ENCODE measurements around the gene SERPINA9.
A peak's percentile ranks its signal among the peaks of the same experiment; 100 is the strongest.
"Not testable (repeated sequence)": the region's sequence is repeated elsewhere in the genome, so short reads cannot be mapped to it uniquely, and the experiment has no call there.

The SERPINA9 gene

DNA sequence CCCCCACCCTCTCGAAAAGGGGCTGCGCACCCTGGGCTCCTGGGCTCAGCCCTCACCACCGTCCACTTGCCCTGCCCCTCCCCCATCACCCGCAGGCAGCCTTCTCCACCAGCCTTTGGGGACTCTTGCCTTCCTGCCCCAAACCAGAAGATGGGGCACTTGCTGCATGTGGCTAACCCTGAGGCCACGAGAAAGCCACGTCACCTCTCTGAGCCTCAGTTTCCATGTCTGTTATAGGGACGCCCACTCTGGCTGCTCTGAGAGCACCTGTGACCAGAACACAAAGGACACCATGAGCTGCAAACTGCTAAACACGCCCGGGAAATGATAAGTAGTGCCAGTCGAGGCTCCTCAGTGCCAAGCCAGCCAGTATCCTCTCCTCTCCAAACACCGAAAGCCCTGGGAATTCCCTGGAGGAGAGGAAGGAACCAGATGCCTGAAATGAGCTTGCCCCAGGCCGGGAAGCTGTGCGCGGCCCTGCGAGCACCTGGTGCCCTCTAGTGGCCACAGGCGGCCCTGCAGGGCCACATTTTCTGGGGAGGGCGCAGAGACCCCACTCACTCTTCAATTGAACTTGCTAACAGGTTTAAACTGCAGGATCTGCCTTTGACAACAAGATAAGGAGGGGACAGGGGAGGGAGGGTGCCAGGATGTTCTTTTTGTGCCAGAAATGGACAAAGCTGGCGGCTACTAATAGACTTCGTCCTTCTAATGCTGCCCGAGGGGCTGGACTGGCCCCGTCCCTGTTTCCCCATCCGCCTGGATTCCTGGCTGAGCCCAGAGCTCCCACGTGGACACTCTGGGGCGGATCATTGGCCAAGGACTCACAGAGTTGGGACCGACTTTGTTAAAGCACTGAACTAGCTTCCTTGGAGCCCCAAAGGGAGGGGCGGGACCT is 10.2 kb upstream of the SERPINA9 start:
- peak; percentile 13 to 37 for DNase-seq (ENCODE audit: low read depth in 2 of 2)

GRCh38 chr14:94484481-94484880 is 8.5 kb upstream of the SERPINA9 start:
- DNase-seq (ENCODE audit: low read depth in 2 of 2), result no peak

DNA sequence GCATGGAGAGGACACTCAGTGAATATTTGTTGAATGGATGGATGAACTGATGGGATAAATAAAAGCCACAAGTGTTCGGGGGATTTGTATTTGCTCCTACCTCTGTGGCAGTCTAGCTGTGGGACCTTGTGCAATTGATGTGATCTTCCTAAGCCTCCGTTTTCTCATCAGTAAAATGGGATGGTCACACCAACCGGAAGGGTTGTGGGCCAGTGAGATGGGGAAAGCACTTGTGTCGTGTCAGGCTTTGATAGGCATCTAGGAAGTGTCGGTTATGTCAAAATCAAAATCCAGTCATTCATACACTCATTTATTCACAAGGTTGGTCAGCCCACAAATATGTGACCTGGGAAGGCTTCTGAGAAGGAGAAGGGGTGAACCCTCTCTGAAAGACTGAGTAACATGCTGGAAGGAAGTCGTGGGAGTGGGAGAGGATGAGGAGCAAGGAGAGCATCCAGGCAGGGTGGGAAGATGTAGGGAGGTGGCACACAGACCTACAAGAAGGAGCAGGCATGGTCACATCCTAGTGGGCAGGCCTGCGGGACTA is 7.8 kb upstream of the SERPINA9 start:
- no peak for DNase-seq (ENCODE audit: low read depth in 2 of 2)

GRCh38 chr14:94483071-94483451 is 7.1 kb upstream of the SERPINA9 start:
- DNase-seq (ENCODE audit: low read depth in 2 of 2), result no peak

DNA sequence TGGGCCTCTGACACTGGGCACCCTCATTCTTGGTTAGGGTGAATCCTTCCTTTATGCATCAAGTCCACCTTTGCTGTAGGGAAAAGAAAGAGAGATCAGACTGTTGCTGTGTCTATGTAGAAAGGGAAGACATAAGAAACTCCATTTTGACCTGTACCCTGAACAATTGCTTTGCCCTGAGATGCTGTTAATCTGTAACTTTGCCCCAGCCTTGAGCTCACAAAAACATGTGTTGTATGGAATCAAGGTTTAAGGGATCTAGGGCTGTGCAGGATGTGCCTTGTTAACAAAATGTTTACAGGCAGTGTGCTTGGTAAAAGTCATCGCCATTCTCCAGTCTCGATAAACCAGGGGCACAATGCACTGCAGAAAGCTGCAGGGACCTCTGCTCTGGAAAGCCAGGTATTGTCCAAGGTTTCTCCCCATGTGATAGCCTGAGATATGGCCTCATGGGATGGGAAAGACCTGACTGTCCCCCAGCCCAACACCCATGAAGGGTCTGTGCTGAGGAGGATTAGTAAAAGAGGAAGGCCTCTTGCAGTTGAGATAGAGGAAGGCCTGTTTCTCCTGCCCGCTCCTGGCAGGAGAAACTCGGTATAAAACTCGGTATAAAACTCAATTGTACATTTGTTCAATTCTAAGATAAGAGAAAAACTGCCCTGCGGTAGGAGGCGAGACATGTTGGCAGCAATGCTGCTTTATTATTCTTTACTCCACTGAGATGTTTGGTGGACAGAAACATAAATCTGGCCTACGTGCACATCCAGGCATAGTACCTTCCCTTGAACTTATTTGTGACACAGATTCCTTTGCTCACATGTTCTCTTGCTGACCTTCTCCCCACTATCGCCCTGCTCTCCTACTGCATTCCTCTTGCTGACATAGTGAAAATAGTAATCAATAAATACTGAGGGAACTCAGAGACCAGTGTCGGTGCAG is 6.4 kb upstream of the SERPINA9 start:
- not testable (repeated sequence) for DNase-seq (ENCODE audit: low read depth in 2 of 2)

DNA sequence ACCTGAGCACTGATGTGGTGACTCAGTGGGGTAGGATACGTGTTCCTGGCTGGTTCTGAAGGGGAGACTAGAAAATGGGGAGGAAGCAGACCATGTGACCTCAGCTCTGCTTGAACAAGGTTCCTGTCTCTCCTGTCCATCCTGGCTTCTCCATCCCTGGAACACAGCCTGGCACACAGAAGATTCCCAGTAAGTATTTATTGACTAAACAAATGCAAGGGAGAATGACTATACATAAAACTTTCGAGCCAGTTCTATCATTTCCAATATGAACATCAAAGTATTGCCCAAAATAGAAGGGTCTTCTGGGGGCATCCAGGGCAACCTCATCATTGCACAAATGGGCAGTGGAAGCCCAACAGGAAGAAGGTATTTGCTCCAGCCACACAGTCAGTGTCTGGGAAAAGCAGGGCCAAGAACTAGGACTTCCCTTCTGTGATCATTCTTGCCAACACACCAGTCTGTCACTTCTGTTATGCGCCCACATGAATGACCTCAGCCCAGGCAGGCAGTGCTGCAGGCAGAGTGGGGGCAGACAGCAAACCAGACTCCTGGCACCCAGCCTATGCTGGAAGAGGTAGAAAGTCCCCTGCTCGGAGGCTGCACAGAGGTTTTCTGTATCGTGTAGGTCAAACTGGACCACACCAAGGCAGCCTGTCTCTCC is 5.6 kb upstream of the SERPINA9 start:
- no peak for DNase-seq (ENCODE audit: low read depth in 2 of 2)

- no peak for DNase-seq (ENCODE audit: low read depth in 2 of 2)
These were observed 4.8 kb upstream of the SERPINA9 start for GRCh38 chr14:94480809-94481208.

DNA sequence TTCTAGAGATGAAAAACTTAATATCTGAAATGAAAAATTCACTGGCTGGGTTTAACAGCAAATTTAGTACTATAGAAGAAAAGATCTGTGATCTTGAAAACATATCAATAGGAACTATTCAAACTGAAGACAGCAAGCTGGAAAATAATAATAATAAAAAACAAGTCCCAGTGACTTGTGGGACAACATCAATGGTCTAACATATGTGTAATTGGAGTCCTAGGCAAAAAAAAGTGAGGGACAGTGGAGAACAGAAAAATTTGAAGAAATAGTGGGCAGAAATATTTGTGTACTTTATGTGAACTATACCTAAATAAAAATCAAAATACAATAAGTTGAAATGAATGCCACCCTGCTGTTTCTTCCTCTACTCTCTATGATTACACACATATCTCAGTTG is 2.4 kb upstream of the SERPINA9 start:
- DNase-seq (ENCODE audit: low read depth in 2 of 2), result no peak

DNA sequence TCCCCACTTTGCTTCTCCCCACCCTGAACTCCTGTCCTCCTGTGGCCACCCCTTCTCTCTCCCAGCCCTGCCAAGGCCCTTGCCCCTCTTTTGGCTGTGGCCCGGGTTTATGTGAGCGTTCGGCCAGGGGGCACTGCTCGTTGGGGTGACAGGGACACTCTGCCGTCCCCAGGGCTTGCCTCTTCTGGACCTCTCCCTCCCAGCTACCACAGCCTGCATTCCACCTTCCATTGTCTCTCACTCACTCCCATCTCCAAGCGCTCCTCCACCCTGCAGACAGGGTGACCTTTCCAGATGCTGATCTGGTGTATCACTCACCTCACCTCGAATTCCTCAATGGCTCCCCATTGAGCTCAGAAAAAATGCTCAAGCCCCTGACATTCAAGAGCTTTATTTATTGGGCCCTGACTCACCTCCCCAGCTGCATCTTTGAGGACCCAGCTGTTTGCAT is 1.4 kb downstream of the SERPINA9 start:
- DNase-seq (ENCODE audit: low read depth in 2 of 2), result no peak

- no peak for DNase-seq (ENCODE audit: low read depth in 2 of 2)
These were observed 2.2 kb downstream of the SERPINA9 start for GRCh38 chr14:94473666-94474410.

- DNase-seq (ENCODE audit: low read depth in 2 of 2), result no peak
These were observed 3.2 kb downstream of the SERPINA9 start for GRCh38 chr14:94472842-94473241.

GRCh38 chr14:94471045-94471444 is 5.0 kb downstream of the SERPINA9 start:
- no peak for DNase-seq (ENCODE audit: low read depth in 2 of 2)

DNA sequence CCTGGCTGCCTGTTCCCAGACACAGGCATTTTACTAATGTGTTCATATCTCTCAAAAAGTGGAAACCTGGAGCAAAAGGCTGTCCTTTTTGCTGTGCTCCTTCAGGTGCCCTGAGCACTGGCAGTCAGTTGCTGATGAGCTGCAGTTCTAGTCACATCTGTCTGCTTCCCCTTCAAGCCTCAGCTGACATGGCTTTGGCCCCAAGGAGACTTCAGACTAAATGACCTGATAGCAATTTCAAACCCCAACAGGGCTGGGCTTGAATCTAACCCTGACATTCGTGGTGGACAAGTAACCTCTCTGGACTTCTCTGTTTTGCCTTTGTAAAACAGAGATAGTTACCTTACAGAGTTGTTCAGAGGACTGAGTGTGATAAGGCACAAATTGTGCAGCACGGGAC is 5.7 kb downstream of the SERPINA9 start:
- DNase-seq (ENCODE audit: low read depth in 2 of 2), result no peak

GRCh38 chr14:94469261-94469660 is 6.7 kb downstream of the SERPINA9 start:
- DNase-seq (ENCODE audit: low read depth in 2 of 2), result no peak

GRCh38 chr14:94467728-94468520 is 8.1 kb downstream of the SERPINA9 start:
- no peak for DNase-seq (ENCODE audit: low read depth in 2 of 2)

DNA sequence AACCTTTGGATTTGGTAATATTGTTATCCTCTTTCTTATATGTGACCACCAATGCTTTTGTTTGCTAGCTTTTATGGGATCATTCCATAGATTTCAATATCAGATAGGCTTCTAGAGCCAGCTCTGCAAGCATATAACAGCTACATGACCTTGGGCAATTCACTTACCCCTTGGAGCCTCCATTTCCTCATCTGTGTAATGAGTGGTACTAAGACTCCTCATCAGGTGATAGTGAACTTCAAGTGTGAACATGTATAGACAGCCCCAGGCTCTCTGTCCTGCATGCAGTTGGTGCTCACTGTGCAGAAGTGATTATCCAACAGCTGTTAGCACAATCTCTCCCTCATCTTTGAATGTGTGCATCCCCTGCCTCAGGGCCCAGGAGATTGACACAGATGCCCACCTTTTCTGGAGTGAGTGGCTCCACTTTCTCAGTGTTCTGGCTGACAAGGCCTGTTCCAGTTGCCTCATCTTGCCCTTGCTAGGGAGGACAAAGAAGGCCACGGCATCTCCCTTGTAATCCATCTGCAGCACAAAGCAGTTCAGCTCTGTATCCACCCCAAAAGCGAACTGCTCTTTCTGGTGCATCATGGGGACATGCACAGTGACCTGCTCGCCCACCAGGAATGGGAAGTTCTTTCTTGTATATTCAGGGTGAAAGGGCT is 9.2 kb downstream of the SERPINA9 start:
- DNase-seq (ENCODE audit: low read depth in 2 of 2), result no peak

DNA sequence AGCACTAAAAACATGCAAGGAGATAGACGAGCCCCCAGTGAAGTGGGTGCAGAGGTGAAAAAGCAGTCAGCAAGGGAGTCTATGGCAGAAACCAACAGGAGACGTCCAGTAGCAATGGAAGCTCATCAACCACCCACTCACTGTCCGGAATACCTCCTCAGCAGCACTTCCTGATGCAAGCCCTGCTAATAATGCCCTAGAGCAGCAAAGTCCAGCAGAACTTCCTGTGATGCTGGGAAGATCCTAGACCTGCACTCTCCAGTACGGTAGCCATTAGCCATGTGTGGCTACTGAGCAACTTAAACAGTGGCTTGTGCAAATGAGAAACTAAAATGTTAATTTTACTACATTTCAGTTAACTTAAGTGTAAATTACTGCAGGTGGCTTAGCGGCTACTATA is 11.0 kb downstream of the SERPINA9 start:
- DNase-seq (ENCODE audit: low read depth in 2 of 2), result no peak

- DNase-seq (ENCODE audit: low read depth in 2 of 2), result no peak
These were observed 11.7 kb downstream of the SERPINA9 start for GRCh38 chr14:94464290-94464689.

DNA sequence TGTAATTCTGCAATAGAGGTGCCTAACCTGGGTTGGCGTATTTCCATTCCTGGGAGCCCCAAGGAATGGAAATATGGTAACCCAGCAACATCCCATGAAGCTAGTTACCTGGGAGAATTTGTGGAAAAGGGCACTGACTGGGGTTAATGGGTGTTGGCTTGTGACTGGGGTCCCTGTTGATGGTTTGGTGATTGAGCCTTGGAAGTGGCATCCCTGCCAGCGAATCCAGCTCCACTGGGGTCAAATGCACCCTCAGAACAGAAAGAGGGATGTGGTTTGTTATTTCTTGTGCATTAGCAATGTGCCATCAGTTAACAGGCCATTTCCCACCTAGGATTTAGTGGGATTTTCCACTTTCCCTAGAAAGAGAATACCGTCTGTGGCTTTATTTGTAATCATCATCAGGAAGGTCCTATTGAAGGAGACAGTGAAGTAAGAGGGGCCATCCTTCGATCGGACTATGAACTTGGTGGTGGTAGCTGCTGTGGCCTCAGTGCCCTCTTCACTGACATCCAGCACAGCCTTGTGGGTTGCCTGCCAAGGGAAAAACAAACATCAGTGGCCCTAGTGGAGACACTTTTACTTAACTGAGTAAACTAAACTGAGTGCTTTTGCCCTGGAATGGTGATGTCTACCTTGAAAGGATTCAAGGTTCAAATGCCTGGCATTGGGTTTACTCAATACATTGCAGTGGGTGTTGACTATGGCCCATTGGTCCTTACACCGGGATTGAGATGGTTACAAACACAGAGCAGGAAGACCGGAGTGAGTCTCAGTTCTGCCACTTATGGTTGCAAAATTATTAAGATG is 13.0 kb downstream of the SERPINA9 start:
- DNase-seq (ENCODE audit: low read depth in 2 of 2), result no peak

All from stimulated activated CD8-positive, alpha-beta memory T cell treated with anti-CD3 and anti-CD28 coated beads, Interleukin-2, amount 100 ng/mL, for 48 hours (primary cell).